Measurements from ENCODE around the gene CLCF1.

The CLCF1 gene

DNA sequence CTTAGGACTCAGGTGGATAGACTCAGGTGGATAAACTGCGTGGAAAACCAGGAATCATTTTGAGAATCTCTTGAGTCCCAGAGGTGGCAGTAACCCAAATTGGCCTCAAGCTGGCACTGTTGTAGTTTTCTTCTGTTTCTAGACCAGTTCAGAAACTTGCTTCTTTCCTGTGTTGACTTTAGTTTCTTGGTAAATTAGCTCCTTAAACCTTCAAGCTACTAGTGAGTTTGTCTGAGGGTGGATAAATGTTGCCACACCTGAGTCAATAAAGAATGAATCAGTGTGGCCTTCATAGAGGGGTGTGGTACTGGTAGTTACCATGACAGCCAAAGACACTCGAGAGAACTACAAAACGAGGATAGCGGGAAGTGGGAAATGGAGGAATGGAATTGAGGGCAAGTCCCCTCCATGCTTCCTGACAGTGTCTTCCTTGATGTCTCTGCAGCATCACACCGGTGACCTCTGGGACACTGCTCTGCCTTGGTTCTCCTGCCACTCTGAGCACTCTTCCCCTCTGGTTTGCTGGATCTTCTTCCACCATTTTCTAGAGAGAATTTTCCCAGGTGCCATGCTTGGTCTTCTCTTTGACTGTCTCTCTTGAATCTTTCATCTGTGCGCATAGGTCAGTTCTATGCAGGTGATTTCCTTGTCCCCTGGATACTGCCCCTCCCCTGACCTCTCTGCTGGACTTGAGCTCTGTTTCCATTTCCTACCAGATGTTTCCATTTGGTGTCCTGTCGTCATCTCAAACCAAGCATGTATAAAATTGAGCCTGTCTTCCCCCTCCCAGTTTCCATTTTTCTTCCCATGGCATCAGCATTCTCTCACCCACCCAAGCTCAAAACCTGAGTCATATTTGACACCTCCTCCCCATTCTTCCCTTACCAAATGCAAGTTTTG, 27.2 kb downstream of the CLCF1 start:
- H3K4me1 Mint-ChIP-seq, result peaks cover under 1% of the 10 kb centered on the region
- no peaks in the 10 kb centered on the region for H3K27me3 Mint-ChIP-seq (ENCODE audit: low read depth)
- H3K4me3 Mint-ChIP-seq, result no peak overlapping the region
- no peaks in the 10 kb centered on the region for H3K36me3 Mint-ChIP-seq (ENCODE audit: low read depth)
- TF ChIP-seq CTCF (IDR thresholded peaks at IDR 0.05; ENCODE audit: unreplicated experiment in 3 of 3), result peak; percentile 56 to 60 (median 59)
- H3K9me3 Mint-ChIP-seq, result peaks cover 2% of the 10 kb centered on the region
- no peak overlapping the region for H3K27ac Mint-ChIP-seq

- Mint-ChIP-seq H3K9me3 (peaks cover 2% of the 10 kb centered on the region), H3K36me3 (ENCODE audit: low read depth) (no peaks in the 10 kb centered on the region), H3K27ac (no peak overlapping the region), H3K4me1 (no peaks in the 10 kb centered on the region), H3K27me3 (ENCODE audit: low read depth) (no peaks in the 10 kb centered on the region), H3K4me3 (no peak overlapping the region)
- TF ChIP-seq CTCF (IDR thresholded peaks at IDR 0.05; ENCODE audit: unreplicated experiment in 3 of 3), result no peak
Observed at GRCh38 chr11:67345247-67345919, 28.0 kb downstream of the CLCF1 start.

GRCh38 chr11:67344264-67344663, 29.1 kb downstream of the CLCF1 start:
- H3K27me3 Mint-ChIP-seq (ENCODE audit: low read depth), result no peaks in the 10 kb centered on the region
- no peak overlapping the region for H3K4me3 Mint-ChIP-seq
- no peak overlapping the region for H3K27ac Mint-ChIP-seq
- H3K36me3 Mint-ChIP-seq (ENCODE audit: low read depth), result no peaks in the 10 kb centered on the region
- H3K9me3 Mint-ChIP-seq, result peaks cover 2% of the 10 kb centered on the region
- TF ChIP-seq CTCF (IDR thresholded peaks at IDR 0.05; ENCODE audit: unreplicated experiment in 3 of 3), result no peak
- H3K4me1 Mint-ChIP-seq, result no peaks in the 10 kb centered on the region

- Mint-ChIP-seq H3K4me1 (no peaks in the 10 kb centered on the region), H3K36me3 (ENCODE audit: low read depth) (peaks cover 10% of the 10 kb centered on the region)
- TF ChIP-seq CTCF (IDR thresholded peaks at IDR 0.05; ENCODE audit: unreplicated experiment in 3 of 3), result no peak
Observed at GRCh38 chr11:67337257-67337656, 36.1 kb downstream of the CLCF1 start.

DNA sequence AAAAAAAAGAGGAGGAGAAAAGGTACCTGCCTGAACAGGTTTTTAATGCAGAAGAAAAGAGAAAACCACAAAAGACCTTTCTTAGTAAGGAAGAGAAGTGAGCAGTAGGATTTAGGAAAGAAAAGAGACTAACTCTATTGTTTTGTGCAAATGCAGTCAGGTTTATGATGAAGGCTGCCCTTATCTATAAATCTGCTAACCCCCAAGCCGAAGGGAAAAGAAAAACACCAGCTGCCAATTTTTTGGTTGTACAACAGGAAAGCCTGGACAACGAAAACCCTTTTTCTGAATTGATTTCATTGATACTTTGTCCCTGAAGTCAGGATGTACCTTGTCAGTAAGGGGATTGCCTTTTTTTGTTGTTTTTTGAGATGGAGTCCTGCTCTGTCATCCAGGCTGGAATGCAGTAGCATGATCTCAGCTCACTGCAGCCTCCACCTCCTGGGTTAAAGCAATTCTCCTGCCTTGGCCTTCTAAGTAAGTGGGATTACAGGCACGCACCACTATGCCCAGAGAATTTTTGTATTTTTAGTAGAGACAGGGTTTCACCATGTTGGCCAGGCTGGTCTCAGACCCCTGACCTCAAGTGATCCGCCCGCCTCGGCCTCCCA, 41.2 kb downstream of the CLCF1 start:
- Mint-ChIP-seq H3K4me3 (no peak overlapping the region), H3K36me3 (ENCODE audit: low read depth) (peaks cover 10% of the 10 kb centered on the region), H3K9me3 (no peaks in the 10 kb centered on the region), H3K4me1 (no peaks in the 10 kb centered on the region), H3K27me3 (ENCODE audit: low read depth) (no peaks in the 10 kb centered on the region), H3K27ac (no peak overlapping the region)
- TF ChIP-seq CTCF (IDR thresholded peaks at IDR 0.05; ENCODE audit: unreplicated experiment in 3 of 3), result no peak

More at GRCh38 chr11:67337257-67337656, 36.1 kb downstream of the CLCF1 start:
- Mint-ChIP-seq H3K4me3 (no peak overlapping the region), H3K27me3 (ENCODE audit: low read depth) (no peaks in the 10 kb centered on the region), H3K9me3 (no peaks in the 10 kb centered on the region), H3K27ac (no peak overlapping the region)
